ENCODE results near the gene HGFAC.

GRCh38 chr4:3442959-3443749 is 1.4 kb downstream of the HGFAC start:
- TF ChIP-seq CTCF (IDR thresholded peaks at IDR 0.05) (peak; percentile 72 to 93 (median 84)), POLR2A (IDR thresholded peaks at IDR 0.05) (no peak)

Data from thyroid gland (tissue), 4 donors.